Activated naive CD8-positive, alpha-beta T cell treated with anti-CD3 and anti-CD28 coated beads, Interleukin-2, amount 10 ng/mL, durations not matched to agents 7 days and 5 days (primary cell): ENCODE data around the gene KCNMB2. TPM values are rescaled to one million over a fixed set of nuclear protein-coding genes. Genes with fewer than 3 reads are reported as not detected.

Source experiments
- ATAC-seq: fragments of 150-1000 bp; cut with Tn5 transposase; one replicate; pipeline ENCODE4 v1.10.0; 2021; ENCODE audit warnings: low read depth, moderate library complexity
- POLR2A ChIA-PET: fragments of 350-600 bp; sonication (Branson Sonifier 250); formaldehyde crosslinking; loops from one replicate; lab custom pipeline; 2021; ENCODE audit warnings: antibody characterized with exemption; lab: Charles Lee
- DNase-seq: peaks from one replicate; pipeline ENCODE4 v3.0.0; 2021
- H3K27ac Mint-ChIP-seq: one replicate; pipeline ENCODE4 v1.8.0; 2022; ENCODE audit warnings: mild to moderate bottlenecking, mixed read lengths
- H3K27me3 Mint-ChIP-seq: one replicate; pipeline ENCODE4 v1.8.0; 2022; ENCODE audit warnings: mild to moderate bottlenecking, moderate library complexity, mixed read lengths
- H3K36me3 Mint-ChIP-seq: one replicate; pipeline ENCODE4 v1.8.0; 2021; ENCODE audit warnings: mild to moderate bottlenecking, mixed read lengths
- H3K4me1 Mint-ChIP-seq: one replicate; pipeline ENCODE4 v1.8.0; 2021; ENCODE audit warnings: mixed read lengths
- H3K4me3 Mint-ChIP-seq: one replicate; pipeline ENCODE4 v1.8.0; 2022; ENCODE audit warnings: mild to moderate bottlenecking, moderate library complexity, mixed read lengths
- H3K9me3 Mint-ChIP-seq: one replicate; pipeline ENCODE4 v1.8.0; 2021; ENCODE audit warnings: mixed read lengths
- total RNA-seq, 2 experiments: library from RNA; stranded (reverse); gene quantifications; one replicate each; pipeline ENCODE4 v1.2.3, GENCODE V29; 2021

Gene KCNMB2
- total RNA-seq, 2 experiments from 2014 or later: not detected

GRCh38 chr3:178754852-178755510 lies 218.7 kb downstream of the KCNMB2 start:
- no peak for ATAC-seq
- DNase-seq: no peak
- no peaks in the 10 kb centered on the region for H3K36me3 Mint-ChIP-seq
- H3K4me3 Mint-ChIP-seq: no peak overlapping the region
- no peaks in the 10 kb centered on the region for H3K4me1 Mint-ChIP-seq
- no peaks in the 10 kb centered on the region for H3K27me3 Mint-ChIP-seq
- POLR2A ChIA-PET: no interaction called here
- H3K9me3 Mint-ChIP-seq: peaks cover 1% of the 10 kb centered on the region
- no peak overlapping the region for H3K27ac Mint-ChIP-seq

GRCh38 chr3:178761024-178761423 lies 224.8 kb downstream of the KCNMB2 start:
- Mint-ChIP-seq H3K27me3 (no peaks in the 10 kb centered on the region), H3K4me3 (no peak overlapping the region), H3K9me3 (no peaks in the 10 kb centered on the region), H3K4me1 (no peaks in the 10 kb centered on the region), H3K36me3 (no peaks in the 10 kb centered on the region), H3K27ac (no peak overlapping the region)
- DNase-seq (no peak), ATAC-seq (no peak)
- POLR2A ChIA-PET: no interaction called here

- Mint-ChIP-seq H3K27me3 (no peaks in the 10 kb centered on the region), H3K36me3 (no peaks in the 10 kb centered on the region), H3K27ac (no peak overlapping the region), H3K9me3 (no peaks in the 10 kb centered on the region), H3K4me3 (no peak overlapping the region), H3K4me1 (no peaks in the 10 kb centered on the region)
- ATAC-seq (no peak), DNase-seq (no peak)
- POLR2A ChIA-PET: no interaction called here
Measured at GRCh38 chr3:178761461-178761860, 225.2 kb downstream of the KCNMB2 start.

GRCh38 chr3:178762385-178762784 lies 226.1 kb downstream of the KCNMB2 start:
- ATAC-seq: no peak
- DNase-seq: no peak
- Mint-ChIP-seq H3K27ac (no peak overlapping the region), H3K9me3 (no peaks in the 10 kb centered on the region), H3K4me3 (no peak overlapping the region), H3K27me3 (no peaks in the 10 kb centered on the region), H3K36me3 (no peaks in the 10 kb centered on the region), H3K4me1 (no peaks in the 10 kb centered on the region)
- POLR2A ChIA-PET: no interaction called here

GRCh38 chr3:178765472-178765871 lies 229.2 kb downstream of the KCNMB2 start:
- DNase-seq (no peak), ATAC-seq (no peak)
- Mint-ChIP-seq H3K4me1 (no peaks in the 10 kb centered on the region), H3K27ac (no peak overlapping the region), H3K27me3 (no peaks in the 10 kb centered on the region), H3K36me3 (no peaks in the 10 kb centered on the region), H3K9me3 (no peaks in the 10 kb centered on the region), H3K4me3 (no peak overlapping the region)
- POLR2A ChIA-PET: no interaction called here

- no peaks in the 10 kb centered on the region for H3K27me3 Mint-ChIP-seq
- H3K27ac Mint-ChIP-seq: no peak overlapping the region
- no peaks in the 10 kb centered on the region for H3K36me3 Mint-ChIP-seq
- POLR2A ChIA-PET: no interaction called here
- peaks cover 5% of the 10 kb centered on the region for H3K9me3 Mint-ChIP-seq
- H3K4me1 Mint-ChIP-seq: no peaks in the 10 kb centered on the region
- DNase-seq (no peak), ATAC-seq (no peak)
- no peak overlapping the region for H3K4me3 Mint-ChIP-seq
Measured at GRCh38 chr3:178767581-178767980, 231.3 kb downstream of the KCNMB2 start.

GRCh38 chr3:178768072-178768864 lies 232.0 kb downstream of the KCNMB2 start:
- H3K4me3 Mint-ChIP-seq: no peak overlapping the region
- ATAC-seq: no peak
- no peak overlapping the region for H3K27ac Mint-ChIP-seq
- no peak for DNase-seq
- H3K36me3 Mint-ChIP-seq: no peaks in the 10 kb centered on the region
- peaks cover 5% of the 10 kb centered on the region for H3K9me3 Mint-ChIP-seq
- POLR2A ChIA-PET: no interaction called here
- H3K4me1 Mint-ChIP-seq: no peaks in the 10 kb centered on the region
- no peaks in the 10 kb centered on the region for H3K27me3 Mint-ChIP-seq

GRCh38 chr3:178771511-178771910 lies 235.3 kb downstream of the KCNMB2 start:
- no peaks in the 10 kb centered on the region for H3K4me1 Mint-ChIP-seq
- peaks cover 5% of the 10 kb centered on the region for H3K9me3 Mint-ChIP-seq
- no peak overlapping the region for H3K4me3 Mint-ChIP-seq
- no peaks in the 10 kb centered on the region for H3K36me3 Mint-ChIP-seq
- POLR2A ChIA-PET: no interaction called here
- no peak overlapping the region for H3K27ac Mint-ChIP-seq
- no peak for DNase-seq
- no peaks in the 10 kb centered on the region for H3K27me3 Mint-ChIP-seq
- no peak for ATAC-seq

GRCh38 chr3:178772746-178773145 lies 236.5 kb downstream of the KCNMB2 start:
- Mint-ChIP-seq H3K4me3 (no peak overlapping the region), H3K36me3 (no peaks in the 10 kb centered on the region), H3K9me3 (peaks cover 5% of the 10 kb centered on the region), H3K4me1 (no peaks in the 10 kb centered on the region), H3K27me3 (no peaks in the 10 kb centered on the region), H3K27ac (no peak overlapping the region)
- no peak for DNase-seq
- ATAC-seq: no peak
- POLR2A ChIA-PET: no interaction called here

- Mint-ChIP-seq H3K4me1 (no peaks in the 10 kb centered on the region), H3K27ac (no peak overlapping the region), H3K4me3 (no peak overlapping the region), H3K36me3 (no peaks in the 10 kb centered on the region), H3K9me3 (peaks cover 5% of the 10 kb centered on the region), H3K27me3 (no peaks in the 10 kb centered on the region)
- POLR2A ChIA-PET: no interaction called here
- DNase-seq (no peak), ATAC-seq (no peak)
Measured at GRCh38 chr3:178773358-178773757, 237.1 kb downstream of the KCNMB2 start.

- Mint-ChIP-seq H3K9me3 (no peaks in the 10 kb centered on the region), H3K36me3 (no peaks in the 10 kb centered on the region), H3K4me3 (no peak overlapping the region), H3K27me3 (no peaks in the 10 kb centered on the region), H3K27ac (no peak overlapping the region), H3K4me1 (no peaks in the 10 kb centered on the region)
- DNase-seq (no peak), ATAC-seq (no peak)
- POLR2A ChIA-PET: no interaction called here
Measured at GRCh38 chr3:178777718-178778411, 241.6 kb downstream of the KCNMB2 start.

- DNase-seq (no peak), ATAC-seq (no peak)
- Mint-ChIP-seq H3K4me1 (no peaks in the 10 kb centered on the region), H3K27me3 (no peaks in the 10 kb centered on the region), H3K4me3 (no peak overlapping the region), H3K27ac (no peak overlapping the region), H3K36me3 (no peaks in the 10 kb centered on the region), H3K9me3 (no peaks in the 10 kb centered on the region)
- POLR2A ChIA-PET: no interaction called here
Measured at GRCh38 chr3:178778589-178778988, 242.4 kb downstream of the KCNMB2 start.

- H3K9me3 Mint-ChIP-seq: peaks cover 4% of the 10 kb centered on the region
- no peak for ATAC-seq
- POLR2A ChIA-PET: no interaction called here
Measured at GRCh38 chr3:178785961-178786360, 249.7 kb downstream of the KCNMB2 start.

GRCh38 chr3:178787960-178788359 lies 251.7 kb downstream of the KCNMB2 start:
- no peak for ATAC-seq
- Mint-ChIP-seq H3K4me1 (no peaks in the 10 kb centered on the region), H3K9me3 (peaks cover 4% of the 10 kb centered on the region), H3K27ac (no peak overlapping the region), H3K36me3 (no peaks in the 10 kb centered on the region), H3K4me3 (no peak overlapping the region), H3K27me3 (no peaks in the 10 kb centered on the region)
- POLR2A ChIA-PET: no interaction called here
- DNase-seq: no peak

More at GRCh38 chr3:178785961-178786360, 249.7 kb downstream of the KCNMB2 start:
- Mint-ChIP-seq H3K4me3 (no peak overlapping the region), H3K36me3 (no peaks in the 10 kb centered on the region), H3K27me3 (no peaks in the 10 kb centered on the region), H3K4me1 (no peaks in the 10 kb centered on the region), H3K27ac (no peak overlapping the region)
- DNase-seq: no peak
